Endothelial cell of umbilical vein (primary cell): ENCODE measurements around the gene ZNF48. TPM values are rescaled to one million over a fixed set of nuclear protein-coding genes. Genes with fewer than 3 reads are reported as not detected.

ENCODE experiments used
- BruUV-seq: library from RNA; stranded (reverse); fragments of 400-500 nt; replicated peaks from 2 replicates; lab custom pipeline; 2021; lab: Mats Ljungman, UMichigan
- CTCF ChIA-PET: fragments of 300-600, 350-600 bp; sonication (Branson Sonifier 250); formaldehyde crosslinking; loops from one replicate; lab custom pipeline; 2021; ENCODE audit warnings: antibody characterized with exemption, inconsistent platforms; lab: Charles Lee
- POLR2A ChIA-PET: fragments of 300-600, 350-600 bp; sonication (Branson Sonifier 250); formaldehyde crosslinking; loops from one replicate; lab custom pipeline; 2021; ENCODE audit warnings: antibody characterized with exemption, inconsistent platforms; lab: Charles Lee
- DNase-seq: peaks from one replicate; pipeline ENCODE4 v3.0.0-alpha.2; 2011; ENCODE audit warnings: low read depth, low spot score
- FAIRE-seq: peaks from 2 replicates; lab custom pipeline; 2011; peaks lifted over from hg19 to GRCh38; lab: Jason Lieb, UNC
- H2AFZ ChIP-seq: 2 replicates; pipeline ENCODE4 v1.6.0; 2012; ENCODE audit warnings: low read depth, low read length, control low read depth, inconsistent platforms
- H3K27ac ChIP-seq: 2 replicates; pipeline ENCODE4 v1.5.1; 2011; ENCODE audit warnings: low read depth, mild to moderate bottlenecking, control low read depth, low read length, moderate library complexity; ENCODE audit not compliant: insufficient read depth
- H3K27me3 ChIP-seq, 2 experiments: 2 replicates each; pipeline versions ENCODE4 v1.6.0 to v1.6.1; 2011; ENCODE audit warnings: low read length in 2 of 2, mixed read lengths in 1 of 2; ENCODE audit not compliant: control insufficient read depth in 2 of 2, insufficient read depth in 2 of 2
- H3K36me3 ChIP-seq, 2 experiments: 2 replicates in 1 of 2; 3 replicates in 1 of 2; pipeline ENCODE4 v1.5.1; 2011; ENCODE audit warnings: low read length in 2 of 2, mild to moderate bottlenecking in 1 of 2, moderate library complexity in 1 of 2; ENCODE audit not compliant: control insufficient read depth in 2 of 2, insufficient read depth in 2 of 2; ENCODE audit errors: extremely low read depth in 1 of 2
- H3K4me1 ChIP-seq: 3 replicates; pipeline ENCODE4 v1.5.1; 2011; ENCODE audit warnings: mild to moderate bottlenecking, low read length; ENCODE audit not compliant: control insufficient read depth, insufficient read depth; ENCODE audit errors: extremely low read depth
- H3K4me2 ChIP-seq: 2 replicates; pipeline ENCODE4 v1.6.1; 2011; ENCODE audit warnings: low read length, control low read depth, mixed read lengths; ENCODE audit not compliant: insufficient read depth
- H3K4me3 ChIP-seq, 3 experiments: fragments of 200-600 bp in 1 of 3; sonication (generic), shearing (Covaris generic) in 1 of 3; replicated peaks in 1 of 3; 2 replicates each; pipeline ENCODE4 v1.5.1; 2011 to 2016; ENCODE audit warnings: control low read depth in 3 of 3, low read length in 3 of 3, mild to moderate bottlenecking in 2 of 3, inconsistent platforms in 1 of 3, low read depth in 1 of 3, moderate library complexity in 1 of 3; ENCODE audit not compliant: insufficient read depth in 1 of 3
- H3K79me2 ChIP-seq: 2 replicates; pipeline ENCODE4 v1.6.0; 2012; ENCODE audit warnings: low read length, inconsistent platforms; ENCODE audit not compliant: control insufficient read depth, insufficient read depth
- H3K9ac ChIP-seq: replicated peaks from 2 replicates; pipeline ENCODE3; 2011; ENCODE audit warnings: low read length, control low read depth; ENCODE audit not compliant: insufficient read depth; ENCODE audit errors: extremely low read depth
- H3K9me1 ChIP-seq: replicated peaks from 3 replicates; pipeline ENCODE4 v1.6.0; 2011; ENCODE audit warnings: mild to moderate bottlenecking, low read length; ENCODE audit not compliant: control insufficient read depth, insufficient read depth; ENCODE audit errors: extremely low read depth
- H3K9me3 ChIP-seq: replicated peaks from 2 replicates; pipeline ENCODE4 v1.5.1; 2012; ENCODE audit warnings: low read length, inconsistent platforms; ENCODE audit not compliant: control insufficient read depth, insufficient read depth
- H4K20me1 ChIP-seq: replicated peaks from 2 replicates; pipeline ENCODE3; 2011; ENCODE audit warnings: mild to moderate bottlenecking, low read length; ENCODE audit not compliant: control insufficient read depth, insufficient read depth; ENCODE audit errors: extremely low read depth
- CTCF ChIP-seq, 2 donors: IDR thresholded peaks; 1 replicate in 1 of 2; 2 replicates in 1 of 2; pipeline ENCODE4 v1.5.1; 2011; ENCODE audit warnings: low read length in 2 of 2, mild to moderate bottlenecking in 2 of 2, moderate library complexity in 2 of 2, control low read depth in 1 of 2, inconsistent platforms in 1 of 2, low read depth in 1 of 2; ENCODE audit not compliant: insufficient read depth in 1 of 2; ENCODE audit errors: extremely low read depth in 1 of 2
- EZH2 ChIP-seq: IDR thresholded peaks from 2 replicates; pipeline ENCODE4 v1.6.1; 2012; ENCODE audit warnings: borderline replicate concordance, low read depth, mild to moderate bottlenecking, moderate library complexity, low read length, inconsistent platforms; ENCODE audit not compliant: severe bottlenecking
- FOS ChIP-seq: IDR thresholded peaks from 2 replicates; pipeline ENCODE4 v1.6.1; 2011; ENCODE audit warnings: mild to moderate bottlenecking, low read length, moderate library complexity, borderline replicate concordance; ENCODE audit not compliant: insufficient read depth
- GATA2 ChIP-seq: IDR thresholded peaks from 2 replicates; pipeline ENCODE4 v1.7.0; 2011; ENCODE audit warnings: low read depth, mild to moderate bottlenecking, moderate library complexity, mixed read lengths, low read length; ENCODE audit not compliant: insufficient read length, insufficient read depth
- JUN ChIP-seq: IDR thresholded peaks from 2 replicates; pipeline ENCODE4 v1.6.1; 2011; ENCODE audit warnings: borderline replicate concordance, low read depth; ENCODE audit not compliant: insufficient read length, insufficient read depth
- MAX ChIP-seq: IDR thresholded peaks from 2 replicates; pipeline ENCODE4 v1.6.1; 2011; ENCODE audit not compliant: insufficient read depth, insufficient read length
- MYC ChIP-seq: IDR thresholded peaks from one replicate; pipeline ENCODE4 v1.6.1; 2011; ENCODE audit warnings: mild to moderate bottlenecking, low read depth, low read length
- POLR2A ChIP-seq: IDR thresholded peaks from 2 replicates; pipeline ENCODE4 v1.6.1; 2012; ENCODE audit warnings: low read depth, mild to moderate bottlenecking, control low read depth, low read length
- POLR2AphosphoS5 ChIP-seq: IDR thresholded peaks from 2 replicates; pipeline ENCODE4 v1.6.1; 2012; ENCODE audit warnings: low read depth, mild to moderate bottlenecking, control low read depth, low read length, moderate library complexity; ENCODE audit not compliant: insufficient read depth
- dilution Hi-C: fragments of 300-500 bp; cut with MboI; formaldehyde crosslinking; loops from one replicate; pipeline ENCODE4 v1.15.0; 2019; ENCODE audit warnings: low sequenced_read_pairs; ENCODE audit not compliant: extremely low pct_ligation_motif_present
- intact Hi-C: fragments of 100-400 bp; cut with micrococcal nuclease; formaldehyde crosslinking; loops from one replicate; pipeline ENCODE4 v1.10.0; 2022
- polyA plus RNA-seq, 4 experiments: library from polyadenylated mRNA; depleted of rRNA in 3 of 4; stranded (reverse) in 3 of 4; unstranded in 1 of 4; fragments of >200 nt; gene quantifications; 2 replicates each; pipeline versions ENCODE4 v1.2.1 to v1.2.3, GENCODE V29; 2011 to 2012; ENCODE audit warnings: missing spikeins in 1 of 4
- total RNA-seq: library from RNA; stranded (reverse); gene quantifications from 2 replicates; pipeline ENCODE4 v1.2.3, GENCODE V29; 2021

The ZNF48 gene
- total and polyA plus RNA-seq, 2 donors (not counting 3 experiments of a cell fraction or from before 2014, with no cell fraction given) = 15.3 to 16.1 TPM

- dilution Hi-C loops (no loop called here), intact Hi-C loops (no loop called here)
- Histone ChIP-seq H3K4me2 (no peak overlapping the region), H4K20me1 (no peaks in the 10 kb centered on the region), H3K36me3 (peaks cover 6 to 9% of the 10 kb centered on the region in 2 experiments), H3K27ac (no peak overlapping the region), H3K27me3 (no peaks in the 10 kb centered on the region), H3K79me2 (peaks cover 3% of the 10 kb centered on the region), H3K9me3 (no peaks in the 10 kb centered on the region), H3K9ac (no peak overlapping the region), H3K4me3 (no peak overlapping the region), H2AFZ (no peak overlapping the region), H3K4me1 (peaks cover 18% of the 10 kb centered on the region), H3K9me1 (no peaks in the 10 kb centered on the region)
- FAIRE-seq (no peak), DNase-seq (no peak)
- no peak for TF ChIP-seq POLR2AphosphoS5
- no peak for TF ChIP-seq GATA2
- no peak for TF ChIP-seq CTCF (IDR thresholded peaks at IDR 0.05; ENCODE audit: extremely low read depth in 1 of 2, insufficient read depth in 1 of 2, low read depth in 1 of 2, low read length in 2 of 2)
- no peak for TF ChIP-seq FOS
- no peak for TF ChIP-seq JUN
- no peak for TF ChIP-seq MYC
- TF ChIP-seq MAX = no peak
- TF ChIP-seq POLR2A = no peak
- TF ChIP-seq EZH2 = no peak
- ChIA-PET CTCF (no interaction called here), POLR2A (no interaction called here)
- no TSS peak for BruUV-seq
These were observed 18.0 kb downstream of the ZNF48 start for GRCh38 chr16:30413112-30413806.
